ENCODE data around the gene ACAN.

Gene ACAN

DNA sequence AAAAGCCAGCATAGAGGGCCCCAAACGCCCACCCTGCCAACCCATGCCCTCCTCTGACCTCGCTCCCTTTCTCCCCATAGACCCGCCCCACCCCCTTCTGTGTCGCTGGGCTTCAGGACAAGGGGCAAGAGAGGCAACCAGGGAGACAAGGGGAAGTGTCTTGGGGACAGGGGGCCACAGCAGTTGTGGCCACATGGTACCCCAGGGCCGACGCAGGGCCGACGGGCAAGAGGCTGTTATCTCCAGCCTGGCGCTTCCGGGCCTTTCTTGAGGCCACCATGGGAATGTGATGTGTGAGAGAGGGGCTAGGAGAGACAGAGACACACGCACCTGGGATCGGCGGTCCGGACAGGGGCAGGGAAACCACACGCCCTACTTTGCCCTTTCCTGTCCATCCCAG, 95.5 kb downstream of the ACAN start:
- TF ChIP-seq, protein P1, sequence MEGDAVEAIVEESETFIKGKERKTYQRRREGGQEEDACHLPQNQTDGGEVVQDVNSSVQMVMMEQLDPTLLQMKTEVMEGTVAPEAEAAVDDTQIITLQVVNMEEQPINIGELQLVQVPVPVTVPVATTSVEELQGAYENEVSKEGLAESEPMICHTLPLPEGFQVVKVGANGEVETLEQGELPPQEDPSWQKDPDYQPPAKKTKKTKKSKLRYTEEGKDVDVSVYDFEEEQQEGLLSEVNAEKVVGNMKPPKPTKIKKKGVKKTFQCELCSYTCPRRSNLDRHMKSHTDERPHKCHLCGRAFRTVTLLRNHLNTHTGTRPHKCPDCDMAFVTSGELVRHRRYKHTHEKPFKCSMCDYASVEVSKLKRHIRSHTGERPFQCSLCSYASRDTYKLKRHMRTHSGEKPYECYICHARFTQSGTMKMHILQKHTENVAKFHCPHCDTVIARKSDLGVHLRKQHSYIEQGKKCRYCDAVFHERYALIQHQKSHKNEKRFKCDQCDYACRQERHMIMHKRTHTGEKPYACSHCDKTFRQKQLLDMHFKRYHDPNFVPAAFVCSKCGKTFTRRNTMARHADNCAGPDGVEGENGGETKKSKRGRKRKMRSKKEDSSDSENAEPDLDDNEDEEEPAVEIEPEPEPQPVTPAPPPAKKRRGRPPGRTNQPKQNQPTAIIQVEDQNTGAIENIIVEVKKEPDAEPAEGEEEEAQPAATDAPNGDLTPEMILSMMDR (conservative IDR thresholded peaks at IDR 0.05; ENCODE audit: control insufficient read depth, insufficient read depth, low read depth, low read length), result no peak
- DNase-seq (ENCODE audit: low read depth), result no peak
- H3K4me3 ChIP-seq (ENCODE audit: control insufficient read depth, low read depth, low read length), result no peak overlapping the region

DNA sequence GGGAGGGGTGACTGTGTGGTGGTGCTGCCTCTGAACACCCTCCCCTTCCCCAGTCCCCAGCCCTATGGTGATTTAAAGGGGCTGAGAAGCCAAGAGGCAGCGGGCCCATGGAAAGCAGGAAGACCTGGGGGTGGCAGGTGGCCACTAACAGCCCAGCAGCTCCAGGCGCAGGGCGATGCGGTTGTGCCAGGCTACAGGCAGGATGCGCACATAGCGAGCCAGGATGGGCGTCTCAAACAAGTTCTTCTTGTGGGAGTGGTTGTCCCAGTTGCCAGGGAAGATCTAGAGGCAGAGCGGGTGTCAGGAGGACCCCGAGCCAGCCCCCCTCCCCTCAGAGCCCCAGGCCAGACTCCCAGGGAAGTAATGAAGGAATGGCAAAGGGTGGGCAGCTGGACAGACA, 96.0 kb downstream of the ACAN start:
- TF ChIP-seq, protein P1 (conservative IDR thresholded peaks at IDR 0.05; ENCODE audit: control insufficient read depth, insufficient read depth, low read depth, low read length), result no peak
- DNase-seq (ENCODE audit: low read depth), result no peak
- no peak overlapping the region for H3K4me3 ChIP-seq (ENCODE audit: control insufficient read depth, low read depth, low read length)

DNA sequence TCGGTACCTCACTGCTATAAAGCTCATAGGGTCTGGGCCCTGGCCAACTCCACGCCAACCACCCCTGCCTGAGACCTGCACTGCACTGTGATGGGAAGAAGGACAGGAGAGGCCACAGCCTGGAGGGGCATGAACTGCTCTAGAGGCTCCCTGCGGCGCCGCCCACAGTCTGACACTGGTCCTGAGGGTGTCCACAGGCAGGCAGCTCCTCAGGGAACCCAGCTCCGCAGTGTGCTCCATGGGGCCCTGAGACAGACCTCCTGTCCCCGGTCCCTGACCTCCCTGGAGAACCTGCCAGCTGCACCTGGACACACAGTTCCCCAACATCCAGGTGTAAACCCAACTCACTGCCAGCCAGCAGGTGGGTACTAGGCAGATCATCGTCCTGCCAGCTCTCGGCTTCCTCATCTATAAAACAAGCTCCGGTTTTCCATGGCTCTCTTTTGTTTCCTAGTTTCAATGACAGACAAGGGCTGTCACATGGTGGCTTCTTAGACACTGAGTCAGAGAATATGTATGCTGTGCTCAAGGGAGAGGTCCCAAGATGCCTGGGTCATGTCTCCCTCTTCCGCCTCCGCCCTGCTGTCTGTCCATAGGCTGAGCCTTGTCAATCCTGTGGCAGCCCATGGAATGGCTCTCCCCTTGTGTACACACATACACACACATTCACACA, 97.2 kb downstream of the ACAN start:
- H3K4me3 ChIP-seq (ENCODE audit: control insufficient read depth, low read depth, low read length), result no peak overlapping the region
- DNase-seq (ENCODE audit: low read depth), result peak; percentile 45
- TF ChIP-seq, protein P1 (conservative IDR thresholded peaks at IDR 0.05; ENCODE audit: control insufficient read depth, insufficient read depth, low read depth, low read length), result no peak

DNA sequence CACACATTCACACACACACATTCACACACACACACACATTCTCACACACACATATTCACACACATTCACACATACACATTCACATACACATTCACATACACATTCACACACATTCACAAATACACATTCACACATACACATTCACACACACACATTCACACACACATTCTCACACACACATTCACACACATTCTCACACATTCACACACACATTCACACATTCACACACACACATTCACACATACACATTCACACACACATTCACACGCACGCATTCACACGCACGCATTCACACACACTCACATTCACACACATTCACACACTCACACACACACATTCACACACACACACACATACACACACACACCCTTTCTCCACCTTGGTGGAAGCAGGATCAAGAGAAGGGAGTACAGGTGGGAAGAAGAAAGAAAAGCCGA, 97.8 kb downstream of the ACAN start:
- H3K4me3 ChIP-seq (ENCODE audit: control insufficient read depth, low read depth, low read length), result no peak overlapping the region
- no peak for DNase-seq (ENCODE audit: low read depth)
- TF ChIP-seq, protein P1 (conservative IDR thresholded peaks at IDR 0.05; ENCODE audit: control insufficient read depth, insufficient read depth, low read depth, low read length), result no peak

DNA sequence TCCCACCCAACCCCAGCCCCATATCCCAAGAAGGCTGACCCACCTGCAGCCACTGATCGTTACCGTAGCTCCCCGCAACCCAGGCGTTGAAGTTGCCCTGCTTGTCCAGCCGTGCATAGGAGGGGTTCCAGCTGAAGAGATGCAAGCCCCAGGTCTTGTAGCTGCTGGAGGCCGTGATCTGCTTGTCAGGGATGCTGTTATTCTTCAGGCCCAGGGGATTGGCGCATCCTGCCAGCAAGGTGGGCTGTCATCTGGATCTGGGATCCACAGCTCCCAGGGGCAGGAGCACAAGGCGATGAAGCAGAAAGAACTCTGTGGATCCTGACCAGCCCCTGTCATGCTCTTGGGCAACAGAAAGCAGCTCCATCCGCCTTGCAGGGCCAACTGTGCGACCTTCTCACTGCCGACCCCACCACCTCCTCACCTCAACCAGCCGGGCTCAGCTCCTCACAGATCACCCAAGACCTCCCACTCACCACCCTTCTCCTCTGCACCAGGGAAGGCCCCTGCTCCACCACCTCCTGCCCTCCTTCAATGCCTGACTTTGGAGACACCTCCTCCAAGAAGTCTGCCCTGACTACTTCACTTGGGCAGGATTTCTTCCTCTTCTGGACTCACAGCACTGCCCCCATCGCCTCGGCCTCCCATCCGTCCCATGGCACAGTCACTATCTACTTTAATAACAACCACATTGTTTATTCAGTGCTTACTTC, 98.4 kb downstream of the ACAN start:
- H3K4me3 ChIP-seq (ENCODE audit: control insufficient read depth, low read depth, low read length), result no peak overlapping the region
- no peak for DNase-seq (ENCODE audit: low read depth)
- TF ChIP-seq, protein P1 (conservative IDR thresholded peaks at IDR 0.05; ENCODE audit: control insufficient read depth, insufficient read depth, low read depth, low read length), result no peak

DNA sequence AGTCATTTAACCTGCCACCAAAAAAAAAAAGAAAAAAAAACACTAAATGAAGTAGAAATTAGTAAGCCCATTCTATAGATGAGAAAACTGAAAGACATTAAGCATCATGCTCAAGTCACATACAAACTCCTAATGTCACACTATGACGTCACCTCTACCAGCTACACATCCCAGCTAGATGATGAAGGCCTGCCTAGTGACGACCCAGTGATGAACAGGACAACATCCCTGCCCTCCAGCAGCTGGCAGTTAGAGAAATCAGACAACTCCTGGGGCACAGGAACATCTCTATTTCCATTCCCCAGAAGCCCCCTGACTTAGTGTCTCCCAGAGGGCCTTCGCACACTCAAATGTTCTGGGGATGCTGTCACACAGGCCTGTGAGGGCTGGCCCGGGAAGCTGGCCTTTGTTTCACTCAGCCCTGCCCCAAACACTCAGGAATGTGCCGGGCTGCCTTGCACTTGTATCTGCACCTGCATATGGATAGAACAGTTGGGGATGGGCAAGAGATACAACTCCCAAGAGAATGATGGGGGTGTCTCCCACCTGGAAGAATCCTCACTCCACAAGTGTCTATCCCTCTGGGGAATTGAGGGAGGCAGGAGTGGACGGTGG, 99.1 kb downstream of the ACAN start:
- no peak overlapping the region for H3K4me3 ChIP-seq (ENCODE audit: control insufficient read depth, low read depth, low read length)
- TF ChIP-seq, protein P1 (conservative IDR thresholded peaks at IDR 0.05; ENCODE audit: control insufficient read depth, insufficient read depth, low read depth, low read length), result no peak
- no peak for DNase-seq (ENCODE audit: low read depth)

All from fibroblast of mammary gland (primary cell).